HG03469 (cell line): Measurements from ENCODE around the gene CSAD.

ENCODE experiments used
- ATAC-seq: cut with Tn5 transposase; IDR thresholded peaks from one replicate; pipeline ENCODE4 v1.9.1; 2021; ENCODE audit warnings: mild to moderate bottlenecking, moderate library complexity, moderate number of reproducible peaks; ENCODE audit not compliant: unreplicated experiment

The CSAD gene

GRCh38 chr12:53200458-53201176 lies 19.9 kb upstream of the CSAD start:
- no peak for ATAC-seq

GRCh38 chr12:53200107-53200457 lies 19.4 kb upstream of the CSAD start:
- ATAC-seq, result no peak

- ATAC-seq, result no peak
These were observed 19.0 kb upstream of the CSAD start for GRCh38 chr12:53199700-53200099.

GRCh38 chr12:53198486-53199110 lies 17.9 kb upstream of the CSAD start:
- no peak for ATAC-seq

GRCh38 chr12:53197011-53197640 lies 16.4 kb upstream of the CSAD start:
- ATAC-seq, result no peak

GRCh38 chr12:53196486-53196885 lies 15.8 kb upstream of the CSAD start:
- no peak for ATAC-seq

- no peak for ATAC-seq
These were observed 15.0 kb upstream of the CSAD start for GRCh38 chr12:53195516-53196420.

GRCh38 chr12:53194973-53195372 lies 14.2 kb upstream of the CSAD start:
- ATAC-seq, result no peak

GRCh38 chr12:53193985-53194716 lies 13.4 kb upstream of the CSAD start:
- ATAC-seq, result no peak

- ATAC-seq, result no peak
These were observed 12.3 kb upstream of the CSAD start for GRCh38 chr12:53193040-53193439.

GRCh38 chr12:53192531-53193021 lies 11.9 kb upstream of the CSAD start:
- ATAC-seq, result no peak

- ATAC-seq, result no peak
These were observed 11.3 kb upstream of the CSAD start for GRCh38 chr12:53191885-53192530.

- ATAC-seq, result no peak
These were observed 10.6 kb upstream of the CSAD start for GRCh38 chr12:53191096-53191884.

GRCh38 chr12:53190108-53190729 lies 9.5 kb upstream of the CSAD start:
- no peak for ATAC-seq

- ATAC-seq, result no peak
These were observed 6.6 kb upstream of the CSAD start for GRCh38 chr12:53187145-53187899.

GRCh38 chr12:53186745-53187144 lies 6.0 kb upstream of the CSAD start:
- ATAC-seq, result no peak

- ATAC-seq, result no peak
These were observed 4.9 kb upstream of the CSAD start for GRCh38 chr12:53185582-53186153.

- ATAC-seq, result no peak
These were observed 4.1 kb upstream of the CSAD start for GRCh38 chr12:53184828-53185227.
